ENCODE measurements around the gene EGFR.

DNA sequence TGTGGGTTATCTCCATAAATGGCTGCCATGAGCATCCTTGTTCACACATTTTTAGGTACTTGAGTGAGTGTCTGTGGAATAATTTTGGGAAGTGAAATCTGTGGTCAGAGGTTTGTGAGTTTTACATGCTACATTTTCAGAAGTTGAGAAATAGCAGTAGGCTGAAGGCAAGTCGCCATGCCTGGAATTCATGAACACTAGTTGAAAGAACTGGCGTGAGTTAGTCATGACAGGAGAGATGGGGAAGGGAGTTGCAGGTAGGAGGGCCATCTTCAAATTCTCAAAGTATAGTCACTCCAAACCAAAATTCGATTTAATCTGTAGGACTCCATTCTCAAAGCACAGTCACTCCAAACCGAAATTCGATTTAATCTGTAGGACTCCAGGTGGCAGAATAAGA lies 89.6 kb downstream of the EGFR start:
- TF ChIP-seq, protein P1, sequence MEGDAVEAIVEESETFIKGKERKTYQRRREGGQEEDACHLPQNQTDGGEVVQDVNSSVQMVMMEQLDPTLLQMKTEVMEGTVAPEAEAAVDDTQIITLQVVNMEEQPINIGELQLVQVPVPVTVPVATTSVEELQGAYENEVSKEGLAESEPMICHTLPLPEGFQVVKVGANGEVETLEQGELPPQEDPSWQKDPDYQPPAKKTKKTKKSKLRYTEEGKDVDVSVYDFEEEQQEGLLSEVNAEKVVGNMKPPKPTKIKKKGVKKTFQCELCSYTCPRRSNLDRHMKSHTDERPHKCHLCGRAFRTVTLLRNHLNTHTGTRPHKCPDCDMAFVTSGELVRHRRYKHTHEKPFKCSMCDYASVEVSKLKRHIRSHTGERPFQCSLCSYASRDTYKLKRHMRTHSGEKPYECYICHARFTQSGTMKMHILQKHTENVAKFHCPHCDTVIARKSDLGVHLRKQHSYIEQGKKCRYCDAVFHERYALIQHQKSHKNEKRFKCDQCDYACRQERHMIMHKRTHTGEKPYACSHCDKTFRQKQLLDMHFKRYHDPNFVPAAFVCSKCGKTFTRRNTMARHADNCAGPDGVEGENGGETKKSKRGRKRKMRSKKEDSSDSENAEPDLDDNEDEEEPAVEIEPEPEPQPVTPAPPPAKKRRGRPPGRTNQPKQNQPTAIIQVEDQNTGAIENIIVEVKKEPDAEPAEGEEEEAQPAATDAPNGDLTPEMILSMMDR (IDR thresholded peaks at IDR 0.05), result no peak
- TF ChIP-seq POLR2AphosphoS5 (IDR thresholded peaks at IDR 0.05) (no peak), POLR2A (IDR thresholded peaks at IDR 0.05; ENCODE audit: low read depth) (no peak)

Data from esophagus muscularis mucosa (tissue), 3 donors.